ENCODE results near the gene OAS1.

DNA sequence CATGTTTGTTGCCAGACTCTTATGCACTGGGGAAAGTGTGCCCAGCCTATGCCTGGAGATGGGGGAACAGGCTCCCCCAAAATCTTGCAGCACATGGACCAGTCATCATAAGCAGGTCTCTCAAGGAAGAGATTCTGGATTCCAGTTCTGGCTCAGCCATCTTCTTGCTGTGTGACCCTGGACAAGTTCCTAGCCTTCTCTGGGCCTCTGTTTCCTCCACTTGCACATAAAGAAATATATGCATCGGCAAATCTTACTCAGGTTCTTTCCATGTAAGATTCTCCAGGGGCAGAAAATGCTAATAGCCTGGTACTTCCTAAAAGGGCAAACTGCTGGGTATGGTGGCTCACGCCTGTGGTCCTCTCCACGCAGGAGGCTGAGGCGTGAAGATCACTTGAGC is 38.8 kb downstream of the OAS1 start:
- TF ChIP-seq, protein P1, sequence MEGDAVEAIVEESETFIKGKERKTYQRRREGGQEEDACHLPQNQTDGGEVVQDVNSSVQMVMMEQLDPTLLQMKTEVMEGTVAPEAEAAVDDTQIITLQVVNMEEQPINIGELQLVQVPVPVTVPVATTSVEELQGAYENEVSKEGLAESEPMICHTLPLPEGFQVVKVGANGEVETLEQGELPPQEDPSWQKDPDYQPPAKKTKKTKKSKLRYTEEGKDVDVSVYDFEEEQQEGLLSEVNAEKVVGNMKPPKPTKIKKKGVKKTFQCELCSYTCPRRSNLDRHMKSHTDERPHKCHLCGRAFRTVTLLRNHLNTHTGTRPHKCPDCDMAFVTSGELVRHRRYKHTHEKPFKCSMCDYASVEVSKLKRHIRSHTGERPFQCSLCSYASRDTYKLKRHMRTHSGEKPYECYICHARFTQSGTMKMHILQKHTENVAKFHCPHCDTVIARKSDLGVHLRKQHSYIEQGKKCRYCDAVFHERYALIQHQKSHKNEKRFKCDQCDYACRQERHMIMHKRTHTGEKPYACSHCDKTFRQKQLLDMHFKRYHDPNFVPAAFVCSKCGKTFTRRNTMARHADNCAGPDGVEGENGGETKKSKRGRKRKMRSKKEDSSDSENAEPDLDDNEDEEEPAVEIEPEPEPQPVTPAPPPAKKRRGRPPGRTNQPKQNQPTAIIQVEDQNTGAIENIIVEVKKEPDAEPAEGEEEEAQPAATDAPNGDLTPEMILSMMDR (IDR thresholded peaks at IDR 0.05; ENCODE audit: control extremely low read depth in 1 of 3, insufficient read depth in 1 of 3, low read depth in 1 of 3, low read length in 3 of 3), result no peak
- TF ChIP-seq, protein P2, sequence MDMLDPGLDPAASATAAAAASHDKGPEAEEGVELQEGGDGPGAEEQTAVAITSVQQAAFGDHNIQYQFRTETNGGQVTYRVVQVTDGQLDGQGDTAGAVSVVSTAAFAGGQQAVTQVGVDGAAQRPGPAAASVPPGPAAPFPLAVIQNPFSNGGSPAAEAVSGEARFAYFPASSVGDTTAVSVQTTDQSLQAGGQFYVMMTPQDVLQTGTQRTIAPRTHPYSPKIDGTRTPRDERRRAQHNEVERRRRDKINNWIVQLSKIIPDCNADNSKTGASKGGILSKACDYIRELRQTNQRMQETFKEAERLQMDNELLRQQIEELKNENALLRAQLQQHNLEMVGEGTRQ (IDR thresholded peaks at IDR 0.05; ENCODE audit: low read length), result no peak
- TF ChIP-seq, protein P3, sequence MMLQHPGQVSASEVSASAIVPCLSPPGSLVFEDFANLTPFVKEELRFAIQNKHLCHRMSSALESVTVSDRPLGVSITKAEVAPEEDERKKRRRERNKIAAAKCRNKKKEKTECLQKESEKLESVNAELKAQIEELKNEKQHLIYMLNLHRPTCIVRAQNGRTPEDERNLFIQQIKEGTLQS (IDR thresholded peaks at IDR 0.05; ENCODE audit: insufficient read depth, low read depth, low read length), result no peak
- no peak for TF ChIP-seq RAD21 (IDR thresholded peaks at IDR 0.05 in 1 of 2, conservative IDR thresholded peaks at IDR 0.05 in 1 of 2; ENCODE audit: low read depth in 2 of 2, low read length in 2 of 2)
- no peak for TF ChIP-seq POLR2AphosphoS5 (IDR thresholded peaks at IDR 0.05; ENCODE audit: low read depth, low read length)
- no peak for TF ChIP-seq JUND (IDR thresholded peaks at IDR 0.05; ENCODE audit: low read length)
- no peak for TF ChIP-seq CREB1 (IDR thresholded peaks at IDR 0.05)
- TF ChIP-seq KDM5A (IDR thresholded peaks at IDR 0.05; ENCODE audit: low read length), result no peak
- no peak for TF ChIP-seq POLR2A (IDR thresholded peaks at IDR 0.05; ENCODE audit: control extremely low read depth in 1 of 2, low read depth in 2 of 2, low read length in 2 of 2)
